Activated CD4-positive, alpha-beta T cell treated with anti-CD3 and anti-CD28 coated beads, Interleukin-2, Interleukin-4, amounts not matched to agents 100 ng/mL and 50 ng/mL, durations not matched to agents 16 hours and 8 hours (primary cell): ENCODE results near the gene SLC13A1.
"Not testable (repeated sequence)": the region's sequence is repeated elsewhere in the genome, so short reads cannot be mapped to it uniquely, and the experiment has no call there.

Experiments used
- DNase-seq: peaks from one replicate; pipeline ENCODE4 v3.0.0-alpha.2; 2020; ENCODE audit warnings: low spot score

SLC13A1 gene

GRCh38 chr7:123125231-123125630 is 74.5 kb downstream of the SLC13A1 start:
- DNase-seq = no peak

GRCh38 chr7:123122916-123123315 is 76.9 kb downstream of the SLC13A1 start:
- no peak for DNase-seq

GRCh38 chr7:123120286-123120685 is 79.5 kb downstream of the SLC13A1 start:
- no peak for DNase-seq

GRCh38 chr7:123115331-123115730 is 84.4 kb downstream of the SLC13A1 start:
- no peak for DNase-seq

- no peak for DNase-seq
Observed at GRCh38 chr7:123114288-123114687, 85.5 kb downstream of the SLC13A1 start.

GRCh38 chr7:123112833-123113232 is 86.9 kb downstream of the SLC13A1 start:
- no peak for DNase-seq

GRCh38 chr7:123099712-123100111 is 100.1 kb downstream of the SLC13A1 start:
- no peak for DNase-seq

- no peak for DNase-seq
Observed at GRCh38 chr7:123096976-123097375, 102.8 kb downstream of the SLC13A1 start.

- DNase-seq = no peak
Observed at GRCh38 chr7:123096434-123096833, 103.3 kb downstream of the SLC13A1 start.

- no peak for DNase-seq
Observed at GRCh38 chr7:123090456-123090855, 109.3 kb downstream of the SLC13A1 start.

GRCh38 chr7:123086910-123087309 is 112.9 kb downstream of the SLC13A1 start:
- DNase-seq = not testable (repeated sequence)

- DNase-seq = not testable (repeated sequence)
Observed at GRCh38 chr7:123084861-123085260, 114.9 kb downstream of the SLC13A1 start.

GRCh38 chr7:123079021-123079420 is 120.7 kb downstream of the SLC13A1 start:
- no peak for DNase-seq

- DNase-seq = no peak
Observed at GRCh38 chr7:123075838-123076467, 123.8 kb downstream of the SLC13A1 start.

GRCh38 chr7:123070702-123071286 is 129.0 kb downstream of the SLC13A1 start:
- no peak for DNase-seq

GRCh38 chr7:123067814-123068213 is 132.0 kb downstream of the SLC13A1 start:
- DNase-seq = no peak
